Subcutaneous abdominal adipose tissue (tissue), 5 donors: Measurements from ENCODE around the gene XIRP2.

ENCODE experiments used
- H3K27ac ChIP-seq: one replicate; pipeline ENCODE4 v1.7.0; 2013; ENCODE audit warnings: low read depth, mild to moderate bottlenecking, inconsistent platforms, low read length, moderate library complexity
- H3K27me3 ChIP-seq, 5 donors: one replicate each; pipeline ENCODE4 v1.7.0; 2013; ENCODE audit warnings: low read length in 5 of 5, inconsistent platforms in 1 of 5; ENCODE audit not compliant: control insufficient read depth in 5 of 5, insufficient read depth in 4 of 5
- H3K36me3 ChIP-seq, 5 donors: one replicate each; pipeline ENCODE4 v1.7.0; 2013; ENCODE audit warnings: low read length in 5 of 5; ENCODE audit not compliant: control insufficient read depth in 5 of 5, insufficient read depth in 5 of 5
- H3K4me1 ChIP-seq, 5 donors: one replicate each; pipeline ENCODE4 v1.7.0; 2013; ENCODE audit warnings: low read length in 5 of 5, mild to moderate bottlenecking in 3 of 5, moderate library complexity in 1 of 5; ENCODE audit not compliant: control insufficient read depth in 5 of 5, insufficient read depth in 5 of 5
- H3K4me3 ChIP-seq, 5 donors: one replicate each; pipeline ENCODE4 v1.7.0; 2013; ENCODE audit warnings: low read length in 5 of 5, low read depth in 1 of 5
- H3K9ac ChIP-seq, 5 donors: one replicate each; pipeline ENCODE4 v1.7.0; 2013; ENCODE audit warnings: low read length in 5 of 5, mild to moderate bottlenecking in 4 of 5, moderate library complexity in 3 of 5
- H3K9me3 ChIP-seq, 5 donors: one replicate each; pipeline ENCODE4 v1.7.0; 2013; ENCODE audit warnings: low read length in 5 of 5; ENCODE audit not compliant: control insufficient read depth in 5 of 5
- donor health status: healthy.
- donor health status: healthy.
- donor health status: healthy.
- donor health status: healthy.
- donor health status: healthy.

Gene XIRP2

DNA sequence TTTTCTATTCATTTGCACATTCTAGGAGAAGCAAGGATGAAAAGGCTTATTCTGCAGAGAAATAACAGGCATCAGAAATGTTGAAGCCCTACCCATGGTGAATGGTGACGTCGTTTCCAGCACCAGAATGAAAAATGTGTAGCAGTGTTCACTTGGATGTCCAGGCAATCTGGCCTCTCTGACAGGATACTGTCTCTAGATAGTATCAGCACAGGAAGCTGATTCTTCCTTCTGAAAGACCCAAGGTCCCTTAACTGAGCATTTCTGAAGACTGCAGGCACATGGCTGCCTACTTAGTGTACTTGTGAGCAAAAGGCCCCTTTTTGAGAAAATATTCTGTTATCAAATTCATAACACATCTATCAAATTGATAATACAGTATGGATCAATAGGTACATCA, 234.1 kb downstream of the XIRP2 start:
- no peaks in the 10 kb centered on the region for H3K9me3 ChIP-seq
- H3K27me3 ChIP-seq = no peaks in the 10 kb centered on the region
- H3K9ac ChIP-seq = no peak overlapping the region
- no peaks in the 10 kb centered on the region for H3K36me3 ChIP-seq
- no peaks in the 10 kb centered on the region for H3K4me1 ChIP-seq
- no peak overlapping the region for H3K27ac ChIP-seq
- H3K4me3 ChIP-seq = no peak overlapping the region

DNA sequence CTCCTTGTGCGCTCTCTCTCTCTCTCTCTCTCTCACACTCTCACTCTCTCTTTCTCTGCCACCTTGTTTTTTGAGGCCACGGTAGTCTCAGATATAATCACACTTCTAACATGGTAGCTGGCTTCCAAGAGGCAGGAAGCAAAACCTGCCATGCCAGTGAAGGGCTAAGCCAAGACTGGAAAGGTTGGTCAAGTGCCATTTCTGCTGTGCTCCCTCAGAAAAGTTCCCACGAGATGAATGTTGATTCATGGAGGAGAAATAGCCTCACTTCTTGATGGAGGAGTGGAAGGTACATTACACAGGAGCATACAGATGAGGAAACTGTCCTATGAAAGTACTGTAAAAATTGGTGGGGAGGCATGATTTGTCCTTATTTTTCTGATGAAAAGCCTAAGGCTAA, 237.9 kb downstream of the XIRP2 start:
- no peaks in the 10 kb centered on the region for H3K9me3 ChIP-seq
- no peak overlapping the region for H3K9ac ChIP-seq
- H3K4me1 ChIP-seq = no peaks in the 10 kb centered on the region
- H3K27me3 ChIP-seq = no peaks in the 10 kb centered on the region
- H3K27ac ChIP-seq = no peak overlapping the region
- H3K4me3 ChIP-seq = no peak overlapping the region
- no peaks in the 10 kb centered on the region for H3K36me3 ChIP-seq

DNA sequence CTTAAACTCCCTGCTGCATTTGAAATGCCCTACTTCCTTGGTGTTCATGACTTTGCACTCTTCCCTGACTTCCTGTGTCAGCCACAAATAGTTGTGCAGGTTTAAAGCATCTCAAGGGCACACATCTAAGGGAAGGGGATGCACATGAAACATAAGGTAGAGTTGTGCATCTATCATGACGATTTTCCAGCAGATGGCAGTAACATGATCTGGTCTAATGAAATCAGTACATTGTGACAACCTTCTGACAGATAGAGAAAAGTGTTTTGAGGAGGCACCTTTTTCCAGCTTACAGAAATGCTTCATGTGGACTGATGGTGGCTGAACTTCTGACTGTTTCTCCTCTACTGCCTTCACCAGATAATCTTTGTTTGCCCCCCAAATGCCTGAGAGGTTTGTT, 238.9 kb downstream of the XIRP2 start:
- no peak overlapping the region for H3K9ac ChIP-seq
- H3K27me3 ChIP-seq = no peaks in the 10 kb centered on the region
- no peaks in the 10 kb centered on the region for H3K9me3 ChIP-seq
- peaks cover 0 to 8% (median 0%) of the 10 kb centered on the region in 5 donors for H3K4me1 ChIP-seq
- H3K27ac ChIP-seq = no peak overlapping the region
- H3K4me3 ChIP-seq = no peak overlapping the region
- no peaks in the 10 kb centered on the region for H3K36me3 ChIP-seq

DNA sequence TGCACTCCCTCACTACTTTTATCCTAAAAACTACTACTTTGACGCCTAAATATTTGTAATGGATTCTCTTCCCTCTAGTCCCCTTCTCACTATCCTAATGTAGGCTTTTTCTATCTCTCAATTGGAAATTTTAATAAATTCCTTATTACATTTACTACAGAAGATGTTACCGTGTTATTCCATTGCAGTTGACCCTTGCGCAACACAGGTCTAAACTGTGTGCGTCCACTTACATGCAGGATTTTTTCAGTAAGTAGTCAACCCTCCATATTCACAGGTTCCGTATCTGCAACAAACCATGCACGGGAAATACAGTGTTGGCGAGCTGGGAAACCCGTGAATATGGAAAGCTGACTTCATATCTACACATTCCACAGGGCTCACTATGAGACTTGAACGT, 239.8 kb downstream of the XIRP2 start:
- Histone ChIP-seq H3K9ac (no peak overlapping the region), H3K36me3 (no peaks in the 10 kb centered on the region), H3K27ac (no peak overlapping the region), H3K9me3 (no peaks in the 10 kb centered on the region), H3K27me3 (no peaks in the 10 kb centered on the region), H3K4me1 (peaks cover 0 to 9% (median 0%) of the 10 kb centered on the region in 5 donors), H3K4me3 (no peak overlapping the region)

DNA sequence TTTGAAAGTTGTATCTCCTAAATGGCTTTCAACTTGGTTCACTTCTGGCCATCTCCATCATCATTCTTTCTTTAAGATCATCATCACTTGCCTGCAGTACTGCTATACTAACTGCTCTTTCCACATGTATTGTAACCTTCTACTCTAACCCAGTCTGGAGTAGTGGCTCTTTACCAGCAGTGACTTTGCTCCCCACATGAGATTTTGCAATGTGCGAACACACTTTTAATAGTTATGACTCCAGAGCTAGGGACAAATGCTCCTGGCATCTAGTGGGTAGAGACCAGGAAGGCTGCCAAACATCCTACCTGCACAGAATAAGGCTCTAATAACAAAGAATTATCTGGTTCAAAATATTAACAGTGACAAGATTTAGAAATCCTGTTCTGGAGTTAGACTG, 243.8 kb downstream of the XIRP2 start:
- H3K9me3 ChIP-seq = no peaks in the 10 kb centered on the region
- no peaks in the 10 kb centered on the region for H3K27me3 ChIP-seq
- H3K9ac ChIP-seq = no peak overlapping the region
- no peaks in the 10 kb centered on the region for H3K36me3 ChIP-seq
- H3K27ac ChIP-seq = no peak overlapping the region
- peaks cover 0 to 9% (median 0%) of the 10 kb centered on the region in 5 donors for H3K4me1 ChIP-seq
- no peak overlapping the region for H3K4me3 ChIP-seq

DNA sequence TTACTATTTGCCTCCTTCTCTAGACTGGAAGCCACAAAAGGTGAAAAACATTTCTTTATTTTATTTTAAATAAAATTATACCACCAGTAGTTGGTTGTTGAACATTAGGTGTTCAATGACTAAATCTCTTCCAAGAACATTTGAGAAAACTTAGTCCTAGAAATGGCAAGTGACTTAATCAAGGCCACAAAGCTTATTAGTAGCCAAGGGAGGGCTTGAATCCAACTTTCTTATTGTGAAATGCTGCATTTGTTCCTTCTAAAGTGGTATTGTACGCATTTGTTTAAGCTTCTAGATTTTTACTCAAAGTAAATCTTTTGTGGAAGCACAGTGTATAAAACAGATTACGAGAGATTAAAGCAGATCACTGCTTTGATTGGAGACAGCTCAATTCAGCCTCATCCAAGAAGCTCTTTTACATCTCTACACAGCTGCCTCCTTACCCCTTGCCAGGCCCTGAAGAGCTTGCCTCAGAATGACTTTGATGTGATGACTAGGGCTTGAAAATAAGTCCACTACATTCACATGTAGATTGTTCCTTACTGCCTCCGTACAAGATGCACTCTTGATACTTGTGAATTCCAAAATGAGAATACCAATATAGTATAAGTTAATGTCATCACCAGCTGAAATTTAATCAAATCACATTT, 244.8 kb downstream of the XIRP2 start:
- Histone ChIP-seq H3K9ac (no peak overlapping the region), H3K4me1 (peaks cover 0 to 9% (median 0%) of the 10 kb centered on the region in 5 donors), H3K27me3 (no peaks in the 10 kb centered on the region), H3K9me3 (no peaks in the 10 kb centered on the region), H3K27ac (no peak overlapping the region), H3K4me3 (no peak overlapping the region), H3K36me3 (no peaks in the 10 kb centered on the region)

DNA sequence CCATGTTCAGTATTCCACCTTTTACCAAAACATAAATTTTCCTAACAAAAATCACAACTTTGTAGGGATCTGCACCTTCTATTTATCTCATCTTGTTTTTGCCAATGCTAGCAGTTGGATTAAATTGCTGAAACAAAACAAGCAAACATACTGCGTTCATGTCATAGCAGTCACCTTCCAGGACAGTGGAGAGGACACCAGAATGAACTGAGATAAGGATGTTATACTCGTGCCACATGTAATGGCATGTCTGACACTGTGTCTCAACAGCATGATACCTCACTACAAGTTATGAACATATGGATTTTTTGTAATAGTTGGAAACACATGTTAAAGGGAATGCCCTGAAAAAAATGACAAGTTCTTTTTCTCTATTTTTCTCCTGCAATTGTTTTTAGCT, 245.3 kb downstream of the XIRP2 start:
- H3K9me3 ChIP-seq = no peaks in the 10 kb centered on the region
- no peaks in the 10 kb centered on the region for H3K27me3 ChIP-seq
- peaks cover 0 to 9% (median 0%) of the 10 kb centered on the region in 5 donors for H3K4me1 ChIP-seq
- H3K9ac ChIP-seq = no peak overlapping the region
- no peaks in the 10 kb centered on the region for H3K36me3 ChIP-seq
- H3K27ac ChIP-seq = no peak overlapping the region
- H3K4me3 ChIP-seq = no peak overlapping the region

DNA sequence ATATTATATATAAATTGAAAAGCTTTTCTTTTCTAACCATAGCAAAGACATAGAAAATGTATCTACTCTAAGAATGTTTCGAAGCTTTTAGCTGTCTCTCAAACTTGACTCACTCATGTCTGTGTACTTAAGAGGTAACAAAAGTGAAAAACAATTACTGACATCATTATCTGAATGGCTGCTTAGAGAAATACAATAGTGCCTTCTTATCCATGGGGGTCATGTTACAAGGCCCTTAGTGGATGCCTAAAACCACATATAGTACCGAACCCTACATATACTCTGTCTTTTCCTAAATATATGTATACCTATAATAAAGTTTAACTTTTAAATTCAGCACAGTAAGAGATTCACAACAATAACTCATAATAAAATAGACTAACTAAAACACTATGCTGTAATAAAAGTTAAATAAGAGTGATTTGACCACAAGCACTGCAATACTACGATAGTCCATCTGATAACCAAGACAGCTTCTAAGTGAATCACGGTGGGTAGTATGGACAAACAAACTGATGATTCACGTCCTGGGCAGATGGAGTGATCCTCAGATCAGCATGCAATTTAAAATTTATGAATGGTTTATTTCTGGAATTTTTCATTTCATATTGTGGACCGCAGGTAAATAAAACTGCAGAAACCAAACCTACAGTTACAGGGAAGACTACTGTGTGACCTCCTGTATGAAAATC, 246.2 kb downstream of the XIRP2 start:
- Histone ChIP-seq H3K4me1 (peaks cover 0 to 9% (median 0%) of the 10 kb centered on the region in 5 donors), H3K4me3 (no peak overlapping the region), H3K9ac (no peak overlapping the region), H3K9me3 (no peaks in the 10 kb centered on the region), H3K27ac (no peak overlapping the region), H3K36me3 (no peaks in the 10 kb centered on the region), H3K27me3 (no peaks in the 10 kb centered on the region)

DNA sequence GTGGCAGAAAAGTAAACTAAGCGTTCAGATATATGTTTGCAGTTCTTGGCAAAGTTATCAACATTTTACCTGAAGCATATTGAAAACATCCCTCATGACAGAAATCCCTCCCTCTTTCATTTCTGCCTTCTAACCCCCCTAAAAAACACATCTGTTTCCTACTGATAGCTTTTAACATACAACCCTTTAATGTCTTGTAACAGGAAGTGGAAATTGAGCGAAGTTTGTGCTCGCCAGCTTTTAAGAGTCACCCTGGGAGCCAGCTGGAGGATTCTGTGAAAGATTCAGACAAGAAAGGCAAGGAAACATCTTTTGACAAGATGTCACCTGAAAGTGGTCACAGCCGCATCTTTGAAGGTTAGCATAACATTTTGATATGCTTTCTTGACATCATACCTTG, 247.4 kb downstream of the XIRP2 start:
- Histone ChIP-seq H3K27ac (no peak overlapping the region), H3K36me3 (no peaks in the 10 kb centered on the region), H3K4me1 (peaks cover 0 to 9% (median 0%) of the 10 kb centered on the region in 5 donors), H3K9me3 (no peaks in the 10 kb centered on the region), H3K9ac (no peak overlapping the region), H3K4me3 (no peak overlapping the region), H3K27me3 (no peaks in the 10 kb centered on the region)

DNA sequence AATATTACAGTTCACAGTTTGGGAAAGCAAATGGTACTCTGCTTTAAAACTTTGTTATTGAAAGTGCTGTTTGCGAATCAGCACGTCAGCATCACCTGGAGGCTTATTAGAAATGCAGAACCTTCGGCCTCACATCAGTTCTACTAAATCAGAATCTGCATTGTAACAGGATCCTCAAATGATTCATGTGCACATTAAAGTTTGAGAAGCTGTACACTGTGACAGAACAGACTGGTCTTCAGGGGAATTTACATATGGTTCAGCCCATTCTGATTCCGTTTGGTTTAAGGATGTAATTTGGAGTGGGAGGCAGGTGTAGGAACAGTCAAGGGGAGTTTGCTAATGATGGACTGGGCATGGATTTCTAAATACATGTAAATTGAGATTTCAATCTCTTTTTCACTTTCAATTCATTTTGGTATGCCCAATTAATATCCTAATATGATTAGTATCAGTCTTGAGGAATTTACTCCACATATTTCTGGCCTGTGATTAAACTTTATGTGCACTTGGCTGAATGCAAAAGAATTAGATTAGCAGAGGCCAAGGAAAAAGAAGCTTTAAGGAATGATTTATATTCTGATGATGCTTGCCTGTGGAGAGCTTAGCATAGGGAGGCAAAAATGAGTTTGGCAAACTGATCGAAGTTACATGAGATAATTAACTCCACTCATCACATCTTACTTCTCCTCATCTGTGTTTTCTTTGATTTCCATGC, 248.8 kb downstream of the XIRP2 start:
- Histone ChIP-seq H3K9ac (no peak overlapping the region), H3K4me1 (peaks cover 0 to 1% (median 0%) of the 10 kb centered on the region in 5 donors), H3K27ac (no peak overlapping the region), H3K36me3 (no peaks in the 10 kb centered on the region), H3K27me3 (no peaks in the 10 kb centered on the region), H3K9me3 (no peaks in the 10 kb centered on the region), H3K4me3 (no peak overlapping the region)
